Activated CD8-positive, alpha-beta memory T cell treated with anti-CD3 and anti-CD28 coated beads for 36 hours (primary cell): ENCODE data around the gene ASNS. TPM values are rescaled to one million over a fixed set of nuclear protein-coding genes. Genes with fewer than 3 reads are reported as not detected.

Experiments used
- CTCF ChIA-PET: fragments of 350-600 bp; sonication (Branson Sonifier 250); formaldehyde crosslinking; loops from one replicate; lab custom pipeline; 2021; ENCODE audit warnings: antibody characterized with exemption; lab: Charles Lee
- POLR2A ChIA-PET: fragments of 350-600 bp; sonication (Branson Sonifier 250); formaldehyde crosslinking; loops from one replicate; lab custom pipeline; 2021; ENCODE audit warnings: antibody characterized with exemption; lab: Charles Lee
- total RNA-seq, 2 experiments: library from RNA; stranded (reverse); gene quantifications; one replicate each; pipeline ENCODE4 v1.2.3, GENCODE V29; 2021

ASNS gene
- total RNA-seq, 2 experiments from 2014 or later = 178 to 186 TPM

GRCh38 chr7:97846945-97847344, 25.3 kb downstream of the ASNS start:
- ChIA-PET POLR2A (no interaction called here), CTCF (interaction anchor here (1.1 to 1.3 kb wide), 2 partner anchors 10 to 743 kb away, joined by 3 read pairs; no protein-coding TSS in a partner anchor)

GRCh38 chr7:97845622-97846203, 26.5 kb downstream of the ASNS start:
- ChIA-PET CTCF (interaction anchor here (0.7 to 1.3 kb wide), 3 partner anchors 9 to 741 kb away, joined by 3 to 6 read pairs (median 5); no protein-coding TSS in a partner anchor), POLR2A (no interaction called here)

- ChIA-PET CTCF (interaction anchor here (0.7 kb wide), 1 partner anchor 740 kb away, joined by 5 read pairs; no protein-coding TSS in a partner anchor), POLR2A (no interaction called here)
Observed at GRCh38 chr7:97844036-97844435, 28.2 kb downstream of the ASNS start.

- ChIA-PET POLR2A (no interaction called here), CTCF (no interaction called here)
Observed at GRCh38 chr7:97842772-97843345, 29.3 kb downstream of the ASNS start.

- ChIA-PET CTCF (no interaction called here), POLR2A (no interaction called here)
Observed at GRCh38 chr7:97842006-97842405, 30.2 kb downstream of the ASNS start.

GRCh38 chr7:97835296-97836138, 36.7 kb downstream of the ASNS start:
- POLR2A ChIA-PET = interaction anchor here (0.6 kb wide), 1 partner anchor 517 kb away, joined by 6 read pairs; no protein-coding TSS in a partner anchor

GRCh38 chr7:97819161-97819560, 53.0 kb downstream of the ASNS start:
- ChIA-PET CTCF (no interaction called here), POLR2A (no interaction called here)

More at GRCh38 chr7:97835296-97836138, 36.7 kb downstream of the ASNS start:
- CTCF ChIA-PET = interaction anchor here (0.6 to 1.5 kb wide), 5 partner anchors 10 to 731 kb away, joined by 3 to 5 read pairs (median 3); no protein-coding TSS in a partner anchor

- ChIA-PET POLR2A (no interaction called here), CTCF (no interaction called here)
Observed at GRCh38 chr7:97818066-97818663, 54.0 kb downstream of the ASNS start.

Other genes starting within 250 kb of the ASNS start
- gene TAC1, start 140.3 kb downstream of the ASNS start, total RNA-seq = under 1 TPM; 0.29 to 0.82 TPM
- not detected for gene OCM2, start 117.8 kb upstream of the ASNS start, total RNA-seq
- gene LMTK2, start 234.5 kb upstream of the ASNS start, total RNA-seq = 10 to 100 TPM; 13.7 to 14.7 TPM